ENCODE data around the gene EPHB2. TPM values are rescaled to one million over a fixed set of nuclear protein-coding genes. Genes with fewer than 3 reads are reported as not detected.

Gene EPHB2
- total RNA-seq, 1 experiment from 2014 or later = 0.45 TPM

- Histone ChIP-seq H3K27me3 (ENCODE audit: low read length) (no peaks in the 10 kb centered on the region), H3K9ac (ENCODE audit: low read length) (no peak overlapping the region), H3K36me3 (ENCODE audit: insufficient read depth, low read length) (no peaks in the 10 kb centered on the region), H3K79me2 (ENCODE audit: low read length) (no peaks in the 10 kb centered on the region), H3K9me3 (ENCODE audit: low read length) (no peaks in the 10 kb centered on the region), H2AFZ (ENCODE audit: low read length) (no peak overlapping the region), H3K4me3 (ENCODE audit: low read length) (no peak overlapping the region), H4K20me1 (ENCODE audit: insufficient read depth, low read depth, low read length) (no peaks in the 10 kb centered on the region), H3K9me2 (replicated peaks; ENCODE audit: insufficient read depth, low read length) (no peaks in the 10 kb centered on the region), H3K27ac (ENCODE audit: low read length) (no peak overlapping the region), H3K4me2 (ENCODE audit: low read depth, low read length, poor library complexity, severe bottlenecking) (no peak overlapping the region), H3K4me1 (ENCODE audit: low read length) (peaks cover 43% of the 10 kb centered on the region)
- DNase-seq = no peak
These were observed 135.8 kb downstream of the EPHB2 start for GRCh38 chr1:22846458-22846857.

- Histone ChIP-seq H3K9ac (ENCODE audit: low read length) (no peak overlapping the region), H3K4me3 (ENCODE audit: low read length) (no peak overlapping the region), H3K27ac (ENCODE audit: low read length) (no peak overlapping the region), H3K4me1 (ENCODE audit: low read length) (peaks cover 47% of the 10 kb centered on the region), H3K27me3 (ENCODE audit: low read length) (no peaks in the 10 kb centered on the region), H3K9me3 (ENCODE audit: low read length) (no peaks in the 10 kb centered on the region), H4K20me1 (ENCODE audit: insufficient read depth, low read depth, low read length) (no peaks in the 10 kb centered on the region), H2AFZ (ENCODE audit: low read length) (no peak overlapping the region), H3K79me2 (ENCODE audit: low read length) (no peaks in the 10 kb centered on the region), H3K4me2 (ENCODE audit: low read depth, low read length, poor library complexity, severe bottlenecking) (no peak overlapping the region), H3K36me3 (ENCODE audit: insufficient read depth, low read length) (no peaks in the 10 kb centered on the region), H3K9me2 (replicated peaks; ENCODE audit: insufficient read depth, low read length) (no peaks in the 10 kb centered on the region)
- no peak for DNase-seq
These were observed 136.6 kb downstream of the EPHB2 start for GRCh38 chr1:22847249-22847648.

- Histone ChIP-seq H3K4me3 (ENCODE audit: low read length) (no peak overlapping the region), H4K20me1 (ENCODE audit: insufficient read depth, low read depth, low read length) (no peaks in the 10 kb centered on the region), H3K4me2 (ENCODE audit: low read depth, low read length, poor library complexity, severe bottlenecking) (no peak overlapping the region), H3K9ac (ENCODE audit: low read length) (no peak overlapping the region), H3K9me2 (replicated peaks; ENCODE audit: insufficient read depth, low read length) (no peaks in the 10 kb centered on the region), H3K4me1 (ENCODE audit: low read length) (peaks cover 52% of the 10 kb centered on the region), H2AFZ (ENCODE audit: low read length) (no peak overlapping the region), H3K9me3 (ENCODE audit: low read length) (no peaks in the 10 kb centered on the region), H3K27ac (ENCODE audit: low read length) (no peak overlapping the region), H3K36me3 (ENCODE audit: insufficient read depth, low read length) (no peaks in the 10 kb centered on the region), H3K79me2 (ENCODE audit: low read length) (no peaks in the 10 kb centered on the region), H3K27me3 (ENCODE audit: low read length) (no peaks in the 10 kb centered on the region)
- DNase-seq = no peak
These were observed 137.1 kb downstream of the EPHB2 start for GRCh38 chr1:22847709-22848108.

- Histone ChIP-seq H3K4me3 (ENCODE audit: low read length) (no peak overlapping the region), H3K4me2 (ENCODE audit: low read depth, low read length, poor library complexity, severe bottlenecking) (no peak overlapping the region), H3K9me3 (ENCODE audit: low read length) (no peaks in the 10 kb centered on the region), H3K79me2 (ENCODE audit: low read length) (no peaks in the 10 kb centered on the region), H4K20me1 (ENCODE audit: insufficient read depth, low read depth, low read length) (no peaks in the 10 kb centered on the region), H2AFZ (ENCODE audit: low read length) (no peak overlapping the region), H3K36me3 (ENCODE audit: insufficient read depth, low read length) (no peaks in the 10 kb centered on the region), H3K4me1 (ENCODE audit: low read length) (peaks cover 56% of the 10 kb centered on the region), H3K9ac (ENCODE audit: low read length) (no peak overlapping the region), H3K27ac (ENCODE audit: low read length) (no peak overlapping the region), H3K27me3 (ENCODE audit: low read length) (no peaks in the 10 kb centered on the region), H3K9me2 (replicated peaks; ENCODE audit: insufficient read depth, low read length) (no peaks in the 10 kb centered on the region)
- DNase-seq = no peak
These were observed 137.8 kb downstream of the EPHB2 start for GRCh38 chr1:22848405-22848804.

- no peaks in the 10 kb centered on the region for H4K20me1 ChIP-seq (ENCODE audit: insufficient read depth, low read depth, low read length)
- H3K27ac ChIP-seq (ENCODE audit: low read length) = no peak overlapping the region
- no peaks in the 10 kb centered on the region for H3K9me2 ChIP-seq (replicated peaks; ENCODE audit: insufficient read depth, low read length)
- H3K9me3 ChIP-seq (ENCODE audit: low read length) = no peaks in the 10 kb centered on the region
- peaks cover 70% of the 10 kb centered on the region for H3K4me1 ChIP-seq (ENCODE audit: low read length)
- no peak overlapping the region for H3K4me3 ChIP-seq (ENCODE audit: low read length)
- H3K79me2 ChIP-seq (ENCODE audit: low read length) = no peaks in the 10 kb centered on the region
- no peak overlapping the region for H2AFZ ChIP-seq (ENCODE audit: low read length)
- H3K9ac ChIP-seq (ENCODE audit: low read length) = no peak overlapping the region
- H3K36me3 ChIP-seq (ENCODE audit: insufficient read depth, low read length) = no peaks in the 10 kb centered on the region
- no peak overlapping the region for H3K4me2 ChIP-seq (ENCODE audit: low read depth, low read length, poor library complexity, severe bottlenecking)
- H3K27me3 ChIP-seq (ENCODE audit: low read length) = no peaks in the 10 kb centered on the region
- DNase-seq = no peak
These were observed 139.1 kb downstream of the EPHB2 start for GRCh38 chr1:22849770-22850169.

GRCh38 chr1:22850281-22850680 is 139.6 kb downstream of the EPHB2 start:
- H3K27ac ChIP-seq (ENCODE audit: low read length) = no peak overlapping the region
- no peak overlapping the region for H2AFZ ChIP-seq (ENCODE audit: low read length)
- no peak for DNase-seq
- H4K20me1 ChIP-seq (ENCODE audit: insufficient read depth, low read depth, low read length) = no peaks in the 10 kb centered on the region
- no peaks in the 10 kb centered on the region for H3K79me2 ChIP-seq (ENCODE audit: low read length)
- H3K9me3 ChIP-seq (ENCODE audit: low read length) = no peaks in the 10 kb centered on the region
- H3K27me3 ChIP-seq (ENCODE audit: low read length) = no peaks in the 10 kb centered on the region
- no peak overlapping the region for H3K4me2 ChIP-seq (ENCODE audit: low read depth, low read length, poor library complexity, severe bottlenecking)
- H3K9ac ChIP-seq (ENCODE audit: low read length) = no peak overlapping the region
- no peak overlapping the region for H3K4me3 ChIP-seq (ENCODE audit: low read length)
- peaks cover 74% of the 10 kb centered on the region for H3K4me1 ChIP-seq (ENCODE audit: low read length)
- no peaks in the 10 kb centered on the region for H3K9me2 ChIP-seq (replicated peaks; ENCODE audit: insufficient read depth, low read length)
- no peaks in the 10 kb centered on the region for H3K36me3 ChIP-seq (ENCODE audit: insufficient read depth, low read length)

GRCh38 chr1:22850681-22851080 is 140.0 kb downstream of the EPHB2 start:
- H3K36me3 ChIP-seq (ENCODE audit: insufficient read depth, low read length) = no peaks in the 10 kb centered on the region

GRCh38 chr1:22851517-22851916 is 140.9 kb downstream of the EPHB2 start:
- peak; percentile 71 for DNase-seq
- Histone ChIP-seq H3K4me1 (ENCODE audit: low read length) (peaks cover 78% of the 10 kb centered on the region), H2AFZ (ENCODE audit: low read length) (no peak overlapping the region), H3K79me2 (ENCODE audit: low read length) (no peaks in the 10 kb centered on the region), H3K27ac (ENCODE audit: low read length) (no peak overlapping the region; the same call in 1 of the 2 replicates), H3K36me3 (ENCODE audit: insufficient read depth, low read length) (no peaks in the 10 kb centered on the region), H3K4me2 (ENCODE audit: low read depth, low read length, poor library complexity, severe bottlenecking) (peak overlapping the region; percentile 23), H3K9me2 (replicated peaks; ENCODE audit: insufficient read depth, low read length) (no peaks in the 10 kb centered on the region), H4K20me1 (ENCODE audit: insufficient read depth, low read depth, low read length) (no peaks in the 10 kb centered on the region), H3K4me3 (ENCODE audit: low read length) (no peak overlapping the region), H3K27me3 (ENCODE audit: low read length) (no peaks in the 10 kb centered on the region), H3K9ac (ENCODE audit: low read length) (peak overlapping the region; percentile 22), H3K9me3 (ENCODE audit: low read length) (no peaks in the 10 kb centered on the region)

More at GRCh38 chr1:22850681-22851080, 140.0 kb downstream of the EPHB2 start:
- no peaks in the 10 kb centered on the region for H3K79me2 ChIP-seq (ENCODE audit: low read length)
- no peak overlapping the region for H3K27ac ChIP-seq (ENCODE audit: low read length)
- H3K4me3 ChIP-seq (ENCODE audit: low read length) = no peak overlapping the region
- no peaks in the 10 kb centered on the region for H3K9me3 ChIP-seq (ENCODE audit: low read length)
- no peak overlapping the region for H3K4me2 ChIP-seq (ENCODE audit: low read depth, low read length, poor library complexity, severe bottlenecking)
- no peaks in the 10 kb centered on the region for H3K9me2 ChIP-seq (replicated peaks; ENCODE audit: insufficient read depth, low read length)
- no peaks in the 10 kb centered on the region for H3K27me3 ChIP-seq (ENCODE audit: low read length)
- no peak for DNase-seq
- H4K20me1 ChIP-seq (ENCODE audit: insufficient read depth, low read depth, low read length) = no peaks in the 10 kb centered on the region
- peaks cover 74% of the 10 kb centered on the region for H3K4me1 ChIP-seq (ENCODE audit: low read length)
- no peak overlapping the region for H2AFZ ChIP-seq (ENCODE audit: low read length)
- no peak overlapping the region for H3K9ac ChIP-seq (ENCODE audit: low read length)

- H3K9me2 ChIP-seq (replicated peaks; ENCODE audit: insufficient read depth, low read length) = no peaks in the 10 kb centered on the region
- H3K27me3 ChIP-seq (ENCODE audit: low read length) = no peaks in the 10 kb centered on the region
- peak overlapping the region; percentile 22 for H3K9ac ChIP-seq (ENCODE audit: low read length)
These were observed 141.6 kb downstream of the EPHB2 start for GRCh38 chr1:22852144-22852655.

More at GRCh38 chr1:22852144-22852655, 141.6 kb downstream of the EPHB2 start:
- no peak overlapping the region for H3K27ac ChIP-seq (ENCODE audit: low read length)
- H4K20me1 ChIP-seq (ENCODE audit: insufficient read depth, low read depth, low read length) = no peaks in the 10 kb centered on the region
- H3K4me2 ChIP-seq (ENCODE audit: low read depth, low read length, poor library complexity, severe bottlenecking) = no peak overlapping the region
- H2AFZ ChIP-seq (ENCODE audit: low read length) = no peak overlapping the region
- H3K4me3 ChIP-seq (ENCODE audit: low read length) = no peak overlapping the region
- H3K4me1 ChIP-seq (ENCODE audit: low read length) = peaks cover 81% of the 10 kb centered on the region
- no peaks in the 10 kb centered on the region for H3K79me2 ChIP-seq (ENCODE audit: low read length)
- no peaks in the 10 kb centered on the region for H3K9me3 ChIP-seq (ENCODE audit: low read length)
- DNase-seq = no peak
- H3K36me3 ChIP-seq (ENCODE audit: insufficient read depth, low read length) = no peaks in the 10 kb centered on the region

Data from Karpas-422 (cell line).